Neural cell (in vitro differentiated cells): Measurements from ENCODE around the gene PRPF38B.

Experiments
- CTCF ChIP-seq: fragments of 450-650 bp; IDR thresholded peaks from 2 replicates; pipeline ENCODE4 v1.5.1; 2014; ENCODE audit warnings: antibody characterized with exemption, mild to moderate bottlenecking, moderate library complexity; ENCODE audit not compliant: poor library complexity, severe bottlenecking
- EP300 ChIP-seq: fragments of 450-650 bp; conservative IDR thresholded peaks from 2 replicates; pipeline ENCODE4 v1.6.1; 2014; ENCODE audit warnings: antibody characterized with exemption, mild to moderate bottlenecking, moderate library complexity; ENCODE audit not compliant: poor library complexity, severe bottlenecking

GRCh38 chr1:108701176-108701849, 9.2 kb downstream of the PRPF38B start:
- no peak for TF ChIP-seq EP300
- TF ChIP-seq CTCF: no peak
